H9 (cell line): ENCODE results near the gene SNED1. TPM values are rescaled to one million over a fixed set of nuclear protein-coding genes. Genes with fewer than 3 reads are reported as not detected.

ENCODE experiments used
- DNase-seq: peaks from one replicate; pipeline ENCODE4 v3.0.0-alpha.2; 2017
- H2AFZ ChIP-seq: one replicate; pipeline ENCODE4 v1.6.1; 2013; ENCODE audit warnings: mild to moderate bottlenecking, low read length, control low read depth, moderate library complexity
- H2AK5ac ChIP-seq: 2 replicates; pipeline ENCODE4 v1.6.1; 2013; ENCODE audit warnings: low read length, control low read depth, mixed read lengths; ENCODE audit not compliant: insufficient read length
- H2BK120ac ChIP-seq: one replicate; pipeline ENCODE4 v1.6.1; 2013; ENCODE audit warnings: low read depth, mild to moderate bottlenecking, low read length, control low read depth, inconsistent platforms; ENCODE audit not compliant: poor library complexity, severe bottlenecking
- H2BK12ac ChIP-seq: 2 replicates; pipeline ENCODE4 v1.6.1; 2013; ENCODE audit warnings: low read length, control low read depth, mixed read lengths, low read depth; ENCODE audit not compliant: insufficient read length
- H2BK15ac ChIP-seq: 2 replicates; pipeline ENCODE4 v1.6.1; 2013; ENCODE audit warnings: low read depth, low read length, control low read depth
- H2BK20ac ChIP-seq: one replicate; pipeline ENCODE4 v1.6.1; 2013; ENCODE audit warnings: low read depth, mild to moderate bottlenecking, low read length, control low read depth, inconsistent platforms; ENCODE audit not compliant: poor library complexity, severe bottlenecking
- H2BK5ac ChIP-seq: 2 replicates; pipeline ENCODE4 v1.6.1; 2013; ENCODE audit warnings: low read length, control low read depth, mixed read lengths; ENCODE audit not compliant: insufficient read length
- H3K14ac ChIP-seq: 2 replicates; pipeline ENCODE4 v1.6.1; 2013; ENCODE audit warnings: low read length, control low read depth; ENCODE audit not compliant: insufficient read depth
- H3K18ac ChIP-seq: 2 replicates; pipeline ENCODE4 v1.6.1; 2013; ENCODE audit warnings: low read depth, mild to moderate bottlenecking, mixed read lengths, low read length, control low read depth; ENCODE audit not compliant: insufficient read length
- H3K23ac ChIP-seq: 2 replicates; pipeline ENCODE4 v1.6.1; 2013; ENCODE audit warnings: low read length, control low read depth, mixed read lengths, low read depth; ENCODE audit not compliant: insufficient read length
- H3K23me2 ChIP-seq: 2 replicates; pipeline ENCODE4 v1.6.1; 2013; ENCODE audit warnings: low read depth, mild to moderate bottlenecking, mixed read lengths, low read length, control low read depth; ENCODE audit not compliant: insufficient read length, poor library complexity, severe bottlenecking
- H3K27ac ChIP-seq: 2 replicates; pipeline ENCODE4 v1.5.1; 2013; ENCODE audit warnings: low read length, control low read depth, mixed read lengths, low read depth; ENCODE audit not compliant: insufficient read length
- H3K27me3 ChIP-seq: 2 replicates; pipeline ENCODE4 v1.6.1; 2013; ENCODE audit warnings: low read length, control low read depth, inconsistent platforms; ENCODE audit not compliant: insufficient read depth
- H3K4ac ChIP-seq: 2 replicates; pipeline ENCODE4 v1.6.1; 2013; ENCODE audit warnings: low read depth, mild to moderate bottlenecking, control low read depth, inconsistent platforms, low read length, moderate library complexity
- H3K4me1 ChIP-seq: 2 replicates; pipeline ENCODE4 v1.6.1; 2013; ENCODE audit warnings: low read length, control low read depth, inconsistent platforms; ENCODE audit not compliant: insufficient read depth
- H3K4me2 ChIP-seq: 2 replicates; pipeline ENCODE4 v1.6.1; 2013; ENCODE audit warnings: low read length, control low read depth, mixed read lengths; ENCODE audit not compliant: insufficient read length, insufficient read depth
- H3K56ac ChIP-seq: 2 replicates; pipeline ENCODE4 v1.6.1; 2013; ENCODE audit warnings: low read depth, mild to moderate bottlenecking, mixed read lengths, low read length, control low read depth; ENCODE audit not compliant: insufficient read length
- H3K79me1 ChIP-seq: 2 replicates; pipeline ENCODE4 v1.6.1; 2013; ENCODE audit warnings: low read depth, mild to moderate bottlenecking, moderate library complexity, low read length, control low read depth, inconsistent platforms; ENCODE audit not compliant: insufficient read depth, poor library complexity, severe bottlenecking
- H3K79me2 ChIP-seq: 2 replicates; pipeline ENCODE4 v1.6.1; 2013; ENCODE audit warnings: low read length, control low read depth, inconsistent platforms; ENCODE audit not compliant: insufficient read depth
- H3K9ac ChIP-seq: 2 replicates; pipeline ENCODE4 v1.6.1; 2013; ENCODE audit warnings: low read length, control low read depth, mixed read lengths; ENCODE audit not compliant: insufficient read length; ENCODE audit errors: extremely low read depth
- H3K9me3 ChIP-seq: one replicate; pipeline ENCODE4 v1.6.1; 2013; ENCODE audit warnings: low read depth, low read length, inconsistent platforms; ENCODE audit not compliant: control insufficient read depth
- H3T11ph ChIP-seq: one replicate; pipeline ENCODE4 v1.6.1; 2013; ENCODE audit warnings: mild to moderate bottlenecking, low read length, control low read depth, inconsistent platforms
- H4K20me1 ChIP-seq: one replicate; pipeline ENCODE4 v1.6.1; 2013; ENCODE audit not compliant: control insufficient read depth, insufficient read length, insufficient read depth
- H4K5ac ChIP-seq: 2 replicates; pipeline ENCODE4 v1.6.1; 2013; ENCODE audit warnings: low read depth, mild to moderate bottlenecking, mixed read lengths, low read length, control low read depth; ENCODE audit not compliant: insufficient read length
- H4K8ac ChIP-seq: replicated peaks from 2 replicates; pipeline ENCODE4 v1.6.1; 2013; ENCODE audit warnings: low read length, control low read depth, mixed read lengths, low read depth; ENCODE audit not compliant: insufficient read length
- H4K91ac ChIP-seq: 2 replicates; pipeline ENCODE4 v1.6.1; 2013; ENCODE audit warnings: low read depth, mild to moderate bottlenecking, moderate library complexity, mixed read lengths, low read length, control low read depth; ENCODE audit not compliant: insufficient read length
- H3K27ac Mint-ChIP-seq, 3 experiments: 2 replicates in 2 of 3; 3 replicates in 1 of 3; pipeline ENCODE4 v1.8.0; 2020 to 2021; ENCODE audit warnings: mixed read lengths in 3 of 3, mild to moderate bottlenecking in 1 of 3, moderate library complexity in 1 of 3
- H3K27me3 Mint-ChIP-seq: 2 replicates; pipeline ENCODE4 v1.8.0; 2021; ENCODE audit warnings: low read depth, mild to moderate bottlenecking, moderate library complexity, mixed read lengths
- H3K36me3 Mint-ChIP-seq, 3 experiments: 2 replicates in 2 of 3; 3 replicates in 1 of 3; pipeline ENCODE4 v1.8.0; 2020 to 2021; ENCODE audit warnings: low read depth in 3 of 3, mixed read lengths in 3 of 3; ENCODE audit not compliant: insufficient read depth in 1 of 3
- H3K4me1 Mint-ChIP-seq, 2 experiments: 2 replicates each; pipeline ENCODE4 v1.8.0; 2020; ENCODE audit warnings: mixed read lengths in 2 of 2
- H3K4me3 Mint-ChIP-seq, 2 experiments: 2 replicates in 1 of 2; 3 replicates in 1 of 2; pipeline ENCODE4 v1.8.0; 2020 to 2021; ENCODE audit warnings: mild to moderate bottlenecking in 2 of 2, mixed read lengths in 2 of 2, moderate library complexity in 1 of 2
- H3K9me3 Mint-ChIP-seq, 2 experiments: 2 replicates in 1 of 2; 3 replicates in 1 of 2; pipeline ENCODE4 v1.8.0; 2020; ENCODE audit warnings: mild to moderate bottlenecking in 2 of 2, mixed read lengths in 2 of 2, moderate library complexity in 1 of 2
- CTCF ChIP-seq: fragments of 200-600 bp; sonication (generic); conservative IDR thresholded peaks from 3 replicates; pipeline ENCODE4 v1.8.0; 2021; ENCODE audit warnings: antibody characterized with exemption, mild to moderate bottlenecking
- WGBS: extraction: QIAGEN DNeasy Blood & Tissue Kit; methylation state at CpG from one replicate; pipeline ENCODE4 v1.1.7; 2013; ENCODE audit warnings: missing lambda C conversion rate, low lambda C conversion rate, mixed read lengths; ENCODE audit not compliant: insufficient read length; ENCODE audit errors: extremely low coverage; 5-methylcytosine and 5-hydroxymethylcytosine counted together
- total RNA-seq: library from RNA; stranded (reverse); gene quantifications from 2 replicates; pipeline ENCODE4 v1.2.1, GENCODE V29; 2021

SNED1 gene
- total RNA-seq, 1 experiment from 2014 or later, result 2.5 TPM

DNA sequence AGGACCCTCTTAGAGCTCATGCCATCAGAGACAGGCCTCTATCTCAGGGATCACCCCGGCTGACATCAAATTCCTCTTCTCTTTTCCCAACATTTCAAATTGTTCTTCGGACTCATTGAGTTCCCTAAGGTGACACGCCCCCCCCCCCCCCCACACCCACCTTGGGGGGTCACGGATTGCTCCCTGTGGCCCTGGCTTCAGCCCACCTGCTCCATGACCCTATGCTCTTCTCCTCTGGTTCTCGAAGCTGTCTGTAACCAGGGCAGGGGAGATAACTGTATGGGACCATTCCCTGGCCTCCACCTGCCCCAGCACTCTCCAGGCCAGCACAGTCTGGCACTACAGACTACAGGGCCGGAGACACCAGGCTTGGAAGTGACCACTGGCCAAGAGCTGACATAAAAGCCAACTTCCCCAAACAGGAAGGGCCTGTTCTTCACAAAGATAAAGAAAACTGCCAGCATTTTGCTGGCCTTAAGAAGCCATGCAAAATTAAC lies 96.6 kb downstream of the SNED1 start:
- Histone ChIP-seq H2BK120ac (no peak overlapping the region), H2AK5ac (no peak overlapping the region), H3K9ac (no peak overlapping the region), H4K20me1 (no peaks in the 10 kb centered on the region), H4K91ac (no peak overlapping the region), H3K18ac (no peak overlapping the region), H3K27me3 (no peaks in the 10 kb centered on the region), H4K8ac (no peak overlapping the region), H2BK15ac (no peak overlapping the region), H2AFZ (no peak overlapping the region), H2BK20ac (no peak overlapping the region), H3K23ac (no peak overlapping the region), H3K79me1 (peaks cover 3% of the 10 kb centered on the region), H3K4me1 (peaks cover 6% of the 10 kb centered on the region; the same call in 1 of the 2 replicates), H3K4ac (no peak overlapping the region), H2BK5ac (no peak overlapping the region), H4K5ac (no peak overlapping the region), H3K9me3 (no peaks in the 10 kb centered on the region), H3K14ac (no peak overlapping the region), H3K56ac (no peak overlapping the region), H2BK12ac (no peak overlapping the region), H3K27ac (no peak overlapping the region), H3K79me2 (no peaks in the 10 kb centered on the region; the same call in 1 of the 2 replicates), H3K4me2 (no peak overlapping the region), H3T11ph (no peak overlapping the region), H3K23me2 (no peaks in the 10 kb centered on the region)
- H3K27me3 Mint-ChIP-seq, result no peaks in the 10 kb centered on the region
- peaks cover 17 to 23% of the 10 kb centered on the region in 2 experiments for H3K4me1 Mint-ChIP-seq
- WGBS, result no CpG with 5 or more reads among the region's 6 CpGs
- TF ChIP-seq CTCF, result no peak
- no peak for DNase-seq
- H3K9me3 Mint-ChIP-seq, result no peaks in the 10 kb centered on the region
- H3K36me3 Mint-ChIP-seq, result peaks cover 19 to 69% (median 69%) of the 10 kb centered on the region in 3 experiments
- peak overlapping the region in 2 of 3 experiments; percentile 90 to 94; a peak in 4 of 7 replicates for H3K27ac Mint-ChIP-seq
- H3K4me3 Mint-ChIP-seq, result no peak overlapping the region; a peak in 1 of 5 replicates
